GM19395 (cell line): ENCODE measurements around the gene ALG14.

ENCODE experiments used
- ATAC-seq: cut with Tn5 transposase; IDR thresholded peaks from one replicate; pipeline ENCODE4 v1.9.1; 2021; ENCODE audit warnings: mild to moderate bottlenecking, moderate library complexity; ENCODE audit not compliant: unreplicated experiment

Gene ALG14

DNA sequence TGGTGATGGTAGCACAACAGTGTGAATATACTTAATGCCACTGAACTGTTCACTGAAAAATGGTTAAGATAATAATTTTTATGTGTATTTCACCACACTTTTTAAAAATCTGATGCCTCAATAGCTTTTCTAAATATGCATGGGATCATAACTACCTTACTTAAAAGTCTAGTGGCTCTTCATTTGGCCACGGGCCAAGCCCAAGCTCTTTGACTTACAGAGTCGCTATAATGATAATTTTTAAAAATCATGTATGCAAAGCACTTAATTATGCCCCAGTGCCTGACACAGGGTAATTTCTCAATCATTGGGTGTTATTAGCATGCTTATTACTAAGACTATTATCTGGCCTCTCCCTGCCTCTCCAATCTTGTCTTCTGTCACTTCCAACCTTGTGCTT is 138.2 kb downstream of the ALG14 start:
- ATAC-seq: no peak

DNA sequence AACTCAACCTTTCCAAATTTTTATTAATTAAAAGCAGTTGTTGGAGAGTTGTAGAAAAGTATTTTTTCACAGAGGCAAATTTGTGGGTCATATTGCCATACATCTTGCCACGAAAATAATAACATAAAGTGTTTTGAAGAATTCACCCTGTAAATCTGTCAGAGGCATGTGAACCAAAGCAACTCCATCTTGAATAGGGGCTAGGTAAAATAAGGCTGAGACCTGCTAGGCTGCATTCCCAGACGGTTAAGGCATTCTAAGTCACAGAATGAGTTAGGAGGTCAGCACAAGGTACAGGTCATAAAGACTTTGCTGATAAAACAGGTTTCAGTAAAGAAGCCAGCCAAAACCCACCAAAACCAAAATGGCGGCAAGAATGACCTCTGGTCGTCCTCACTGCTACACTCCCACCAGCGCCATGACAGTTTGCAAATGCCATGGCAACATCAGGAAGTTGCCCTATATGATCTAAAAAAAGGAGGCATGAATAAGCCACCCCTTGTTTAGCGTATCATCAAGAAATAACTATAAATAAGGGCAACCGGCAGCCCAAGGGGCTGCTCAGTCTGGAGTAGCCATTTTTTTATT is 141.4 kb downstream of the ALG14 start:
- no peak for ATAC-seq

DNA sequence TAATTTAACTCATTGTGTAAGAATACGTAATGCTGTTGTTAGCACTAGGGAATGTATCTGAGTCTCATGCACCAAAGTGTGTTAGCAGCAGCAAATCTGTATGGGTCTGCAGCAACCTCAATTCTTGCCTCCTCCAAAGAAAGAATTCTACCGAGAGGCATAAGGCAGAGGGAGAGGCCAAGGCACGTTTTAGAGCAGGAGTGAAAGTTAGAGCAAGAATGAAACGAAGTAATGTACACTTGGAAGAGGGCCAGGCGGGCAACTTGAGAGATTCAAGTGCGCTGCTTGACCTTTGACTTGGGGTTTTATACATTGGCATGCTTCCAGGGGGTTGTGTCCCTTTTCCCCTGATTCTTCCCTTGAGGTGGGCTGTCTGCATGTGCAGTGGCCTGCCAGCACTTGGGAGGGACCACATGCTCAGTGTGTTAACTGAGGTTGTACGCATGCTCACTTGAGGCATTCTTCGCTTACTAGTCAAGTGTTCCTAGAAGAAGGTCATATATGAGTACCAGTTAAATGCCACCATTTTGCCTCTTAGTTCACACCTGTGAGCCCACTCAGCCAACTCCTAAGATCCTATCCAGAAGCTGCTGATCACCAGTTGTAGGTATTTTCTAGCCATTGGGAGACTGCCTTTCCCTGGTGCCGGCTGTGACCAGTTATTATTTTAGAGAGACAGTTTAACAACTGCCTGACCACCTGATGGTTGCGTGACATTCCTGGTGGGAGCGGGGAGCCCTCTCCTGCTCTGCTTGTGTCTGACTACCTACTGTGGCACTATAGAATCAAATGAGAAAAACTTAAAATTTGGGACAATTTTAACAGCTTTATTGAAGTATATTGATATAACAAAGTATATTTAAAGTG is 143.2 kb downstream of the ALG14 start:
- ATAC-seq: no peak

DNA sequence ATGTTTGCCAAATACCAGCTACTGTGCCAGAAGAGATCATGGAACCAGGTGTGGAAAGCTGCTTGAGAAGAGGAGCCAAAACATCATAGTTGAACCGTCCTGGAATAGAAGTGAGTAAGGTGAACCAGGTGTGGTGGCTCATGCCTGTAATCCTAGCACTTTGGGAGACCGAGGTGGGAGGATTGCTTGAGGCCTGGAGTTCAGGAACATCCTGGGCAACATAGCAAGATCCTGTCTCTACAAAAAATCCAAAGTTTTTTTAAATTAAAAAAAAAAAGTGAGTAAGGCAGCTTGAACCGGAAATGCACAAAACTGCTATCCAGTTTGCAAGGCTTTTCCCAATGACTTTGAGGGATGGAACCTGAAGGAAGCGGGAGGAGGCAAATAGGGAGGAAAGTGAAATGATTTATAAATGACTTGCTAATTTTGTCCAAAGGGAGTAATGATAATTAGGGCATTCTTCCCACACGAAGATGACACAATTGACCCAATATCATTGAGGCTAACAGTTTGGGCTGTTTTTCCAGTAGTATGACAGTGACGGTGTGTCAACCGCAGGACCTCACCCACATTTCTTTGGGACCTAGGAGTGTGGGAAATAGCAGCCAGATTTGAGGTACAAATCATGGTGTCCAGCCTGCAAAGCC is 144.3 kb downstream of the ALG14 start:
- no peak for ATAC-seq

DNA sequence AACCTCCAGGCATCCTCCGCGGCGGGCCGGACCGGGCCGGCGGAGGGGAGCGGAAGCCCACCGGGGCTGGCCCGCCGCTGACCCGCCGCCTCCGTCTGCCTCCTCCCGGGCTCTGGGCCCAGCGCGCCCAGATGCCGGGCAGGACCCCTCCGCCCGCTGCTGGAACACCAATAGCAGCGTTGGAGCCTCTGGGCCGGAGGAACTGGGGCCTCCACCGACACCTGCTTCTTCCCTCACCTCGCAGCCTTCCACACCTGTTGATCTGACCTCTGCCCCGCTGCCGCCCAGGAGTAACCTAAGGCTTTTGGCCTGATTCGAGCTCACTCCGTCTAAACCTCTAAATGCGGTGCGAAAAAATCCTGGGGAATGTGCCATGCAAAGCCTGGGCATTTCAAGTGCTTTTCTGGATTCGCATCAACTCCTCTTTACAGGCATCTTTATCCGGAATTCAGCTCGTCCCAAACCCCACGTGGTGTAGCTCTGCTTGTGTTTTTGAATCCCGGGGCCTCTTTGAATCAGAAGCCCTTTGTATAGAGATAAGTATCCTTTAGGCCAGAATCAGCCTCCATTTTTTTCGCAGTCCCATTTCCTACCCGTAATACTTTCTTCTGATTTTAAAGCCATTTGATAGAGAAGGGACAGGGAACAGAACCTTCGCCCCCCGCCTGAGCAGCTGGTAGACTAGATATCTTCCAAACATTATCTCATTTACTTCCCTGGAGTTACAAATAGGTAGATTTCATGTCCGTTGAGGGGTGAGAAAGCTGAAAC is 145.2 kb downstream of the ALG14 start:
- ATAC-seq: no peak

DNA sequence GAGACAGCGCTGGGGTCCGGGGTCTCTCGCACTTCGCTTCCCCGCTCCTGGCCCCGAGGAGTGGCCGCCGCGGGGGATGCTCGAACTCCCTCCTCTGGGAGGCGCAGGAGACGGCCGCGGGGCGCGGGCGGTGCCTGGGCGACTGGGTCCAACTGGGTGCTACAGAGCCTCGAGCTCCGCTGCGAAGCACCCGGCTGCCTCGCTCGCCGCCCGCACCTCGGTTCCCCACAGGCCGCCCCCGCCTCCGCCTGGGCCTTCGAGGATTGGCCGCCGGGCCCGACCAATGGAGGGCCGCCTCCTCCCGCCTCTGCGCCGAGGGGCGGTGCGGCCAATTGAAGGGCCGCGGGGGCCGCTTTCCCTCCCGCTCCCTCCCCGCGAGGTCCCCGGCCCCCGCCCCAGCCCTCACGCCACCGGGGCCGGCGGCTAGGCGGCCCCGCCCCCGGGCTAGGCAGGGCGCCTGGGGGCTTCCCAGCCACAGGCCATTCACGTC is 145.8 kb downstream of the ALG14 start, which contains the start of gene CNN3:
Gene CNN3 (minus strand): TSS at position 196 of the 490 bp plus-strand sequence. CDS start 216 bp downstream, outside the sequence.
- ATAC-seq: peak; percentile 84

DNA sequence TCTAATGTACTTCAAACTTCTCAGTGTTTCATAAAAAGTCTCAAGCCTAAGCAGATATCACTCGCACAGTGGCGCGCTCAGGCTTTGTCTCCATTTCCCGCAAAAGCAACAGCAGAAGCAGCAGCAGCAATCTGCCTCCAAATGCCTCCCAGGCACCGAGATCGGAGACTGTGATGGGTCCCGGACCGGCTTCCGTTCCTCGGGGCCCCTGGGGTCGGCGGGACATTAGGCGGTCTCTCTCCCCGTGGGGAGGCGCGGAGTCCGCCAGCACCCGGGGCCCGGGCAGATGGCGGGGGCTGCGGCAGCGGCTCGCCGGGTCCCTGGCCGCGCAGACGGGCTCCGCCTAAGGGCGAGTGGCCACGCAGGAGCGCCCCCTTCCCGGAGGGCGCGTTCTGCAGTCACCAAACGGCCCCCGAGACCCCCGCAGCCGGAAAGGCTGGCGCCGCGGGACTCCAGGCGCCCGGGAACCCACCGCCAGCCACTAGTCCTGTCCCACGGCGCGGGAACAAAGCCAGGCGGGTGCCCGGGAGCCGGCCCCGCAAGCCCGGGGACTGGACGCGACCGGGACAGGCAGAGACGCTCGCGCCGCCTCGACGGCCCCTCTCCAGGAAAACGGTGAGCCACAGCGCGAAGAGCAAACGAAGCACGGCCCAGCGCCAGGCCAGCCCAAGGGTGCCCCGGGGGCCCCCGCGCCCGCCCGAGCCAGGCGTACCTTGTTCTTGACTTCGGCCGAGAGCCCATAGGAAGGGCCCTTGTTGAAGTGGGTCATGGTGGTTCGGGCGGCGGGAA is 146.4 kb downstream of the ALG14 start:
- peak; percentile 39 for ATAC-seq

DNA sequence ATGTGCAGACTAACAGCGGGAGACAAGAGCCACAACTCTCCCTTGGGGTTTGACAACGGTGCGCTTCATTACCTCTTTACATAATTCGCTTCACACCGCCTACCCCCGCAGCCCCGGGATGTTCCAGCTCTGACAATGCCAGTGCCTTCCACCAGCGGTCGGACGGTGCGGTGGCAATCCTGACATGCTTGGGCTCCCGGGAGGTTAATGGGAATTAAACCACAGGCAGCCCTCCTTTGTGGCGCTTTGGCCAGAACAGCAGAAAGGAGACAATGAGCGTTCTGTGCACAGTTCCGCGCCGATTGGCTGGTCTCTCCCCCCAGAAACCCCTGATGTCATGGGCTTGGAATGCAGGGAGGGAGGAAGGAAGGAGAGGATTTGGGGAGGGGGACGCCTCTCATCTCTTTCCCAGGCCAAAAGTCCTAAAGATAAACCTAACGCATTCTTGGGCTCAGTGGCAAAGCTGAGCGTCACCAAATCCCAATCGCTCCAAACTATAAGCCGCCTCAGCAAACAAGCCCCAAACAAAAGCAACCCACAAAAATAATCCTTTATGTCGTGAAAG is 147.1 kb downstream of the ALG14 start:
- ATAC-seq: peak; percentile 5

DNA sequence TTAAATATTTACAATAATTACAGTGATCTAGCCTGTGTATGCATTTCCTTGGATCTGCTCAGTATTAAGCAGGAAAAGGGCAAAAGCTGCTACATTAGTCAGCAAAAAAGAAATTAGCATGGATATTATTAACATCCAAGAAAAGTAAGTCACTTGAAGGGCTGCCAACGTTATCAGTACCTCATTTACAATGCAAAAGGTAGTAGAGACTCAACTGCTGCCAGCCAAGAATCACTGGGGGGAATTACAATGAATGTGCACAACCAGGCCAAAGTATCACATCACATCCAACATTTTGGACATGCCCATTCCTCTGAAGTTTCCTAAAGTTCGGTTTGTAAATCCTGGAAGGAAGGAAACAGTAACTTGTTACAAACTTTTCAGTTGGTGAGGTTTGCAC is 147.7 kb downstream of the ALG14 start:
- ATAC-seq: no peak
